ENCODE data around the gene PTPRB.

DNA sequence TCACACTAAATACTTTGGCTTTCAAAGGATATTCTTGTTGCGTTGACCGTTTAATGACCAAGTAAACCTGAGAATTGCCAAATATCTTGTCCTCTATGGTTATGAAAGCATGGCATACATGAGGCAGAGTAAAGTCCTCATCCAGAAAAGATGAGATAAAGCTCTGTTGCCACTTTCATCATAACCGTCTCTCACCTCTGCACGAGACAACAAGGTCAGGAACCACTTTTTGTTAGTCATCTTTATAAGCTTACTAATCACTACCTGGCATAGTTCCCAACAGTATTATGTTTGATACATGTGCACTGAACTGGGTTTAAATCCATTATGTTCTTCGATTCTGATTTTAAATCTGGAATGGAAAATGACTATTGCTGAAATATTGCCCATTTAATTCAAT lies 31.3 kb downstream of the PTPRB start:
- TF ChIP-seq, protein P1, sequence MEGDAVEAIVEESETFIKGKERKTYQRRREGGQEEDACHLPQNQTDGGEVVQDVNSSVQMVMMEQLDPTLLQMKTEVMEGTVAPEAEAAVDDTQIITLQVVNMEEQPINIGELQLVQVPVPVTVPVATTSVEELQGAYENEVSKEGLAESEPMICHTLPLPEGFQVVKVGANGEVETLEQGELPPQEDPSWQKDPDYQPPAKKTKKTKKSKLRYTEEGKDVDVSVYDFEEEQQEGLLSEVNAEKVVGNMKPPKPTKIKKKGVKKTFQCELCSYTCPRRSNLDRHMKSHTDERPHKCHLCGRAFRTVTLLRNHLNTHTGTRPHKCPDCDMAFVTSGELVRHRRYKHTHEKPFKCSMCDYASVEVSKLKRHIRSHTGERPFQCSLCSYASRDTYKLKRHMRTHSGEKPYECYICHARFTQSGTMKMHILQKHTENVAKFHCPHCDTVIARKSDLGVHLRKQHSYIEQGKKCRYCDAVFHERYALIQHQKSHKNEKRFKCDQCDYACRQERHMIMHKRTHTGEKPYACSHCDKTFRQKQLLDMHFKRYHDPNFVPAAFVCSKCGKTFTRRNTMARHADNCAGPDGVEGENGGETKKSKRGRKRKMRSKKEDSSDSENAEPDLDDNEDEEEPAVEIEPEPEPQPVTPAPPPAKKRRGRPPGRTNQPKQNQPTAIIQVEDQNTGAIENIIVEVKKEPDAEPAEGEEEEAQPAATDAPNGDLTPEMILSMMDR (conservative IDR thresholded peaks at IDR 0.05), result no peak
- TF ChIP-seq EZH2 (IDR thresholded peaks at IDR 0.05; ENCODE audit: low read depth), result no peak

All from PC-9 (cell line).